Testis (tissue), 3 donors: ENCODE measurements around the gene CCDC181. TPM values are rescaled to one million over a fixed set of nuclear protein-coding genes. Genes with fewer than 3 reads are reported as not detected.

Source experiments
- DNase-seq: peaks from one replicate; pipeline ENCODE4 v3.0.0-alpha.2; 2019
- H3K27ac ChIP-seq, 2 donors: fragments of 200-600 bp; sonication (generic); one replicate each; pipeline ENCODE4 v1.5.1; 2019
- H3K27me3 ChIP-seq: fragments of 200-600 bp; sonication (generic); one replicate; pipeline ENCODE4 v1.5.1; 2019
- H3K36me3 ChIP-seq: fragments of 200-600 bp; sonication (generic); one replicate; pipeline ENCODE4 v1.5.1; 2017; ENCODE audit warnings: low read depth; ENCODE audit errors: missing control alignments
- H3K4me1 ChIP-seq: fragments of 200-600 bp; sonication (generic); one replicate; pipeline ENCODE4 v1.5.1; 2019
- H3K4me3 ChIP-seq, 2 donors: fragments of 200-600 bp; sonication (generic); one replicate each; pipeline ENCODE4 v1.5.1; 2017 to 2019
- H3K9me3 ChIP-seq: fragments of 200-600 bp; sonication (generic); one replicate; pipeline ENCODE4 v1.5.1; 2017
- CTCF ChIP-seq, 3 experiments: fragments of 450-650 bp in 2 of 3; fragments of 200-600 bp in 1 of 3; sonication (generic) in 1 of 3; IDR thresholded peaks; one replicate each; pipeline ENCODE4 v1.5.1; 2016 to 2019; ENCODE audit warnings: antibody characterized with exemption in 3 of 3, mild to moderate bottlenecking in 2 of 3, moderate library complexity in 1 of 3
- POLR2A ChIP-seq: fragments of 450-650 bp; IDR thresholded peaks from one replicate; pipeline ENCODE4 v1.6.1; 2017; ENCODE audit warnings: antibody characterized with exemption, mild to moderate bottlenecking, moderate library complexity
- WGBS, 2 donors: methylation state at CpG; one replicate each; pipeline ENCODE4 v1.1.5; 2018; 5-methylcytosine and 5-hydroxymethylcytosine counted together
- intact Hi-C: fragments of 100-400 bp; cut with DNase I; formaldehyde crosslinking; loops from one replicate; pipeline ENCODE4 v1.15.1; 2023; ENCODE audit warnings: low total_unique reads
- polyA plus RNA-seq: library from polyadenylated mRNA; stranded (reverse); fragments of 350-450 nt; fragmentation: Illumina TruSeq; extraction: RNeasy Lipid Tissue Mini Kit (QIAGEN cat#74804); gene quantifications from one replicate; pipeline ENCODE4 v1.2.3, GENCODE V29; 2014; ENCODE audit warnings: low read depth, low replicate concordance; ENCODE audit not compliant: insufficient read depth
- small RNA-seq, 2 donors: library from RNA; depleted of rRNA; stranded (forward); fragments of <200 nt; gene quantifications; one replicate each; pipeline ENCODE3, GENCODE V24; 2016
- total RNA-seq, 2 donors: library from RNA; depleted of rRNA; stranded (reverse); fragments of >200 nt; gene quantifications; one replicate each; pipeline ENCODE4 v1.2.3, GENCODE V29; 2016

CCDC181 gene
- total and polyA plus RNA-seq, 3 donors from 2014 or later = 14.2 to 27.1 (median 17.5) TPM

- TF ChIP-seq POLR2A = no peak
- peak; percentile 63 to 80 (median 71) for TF ChIP-seq CTCF (IDR thresholded peaks at IDR 0.05)
- no peaks in the 10 kb centered on the region for H3K27me3 ChIP-seq
- no peaks in the 10 kb centered on the region for H3K9me3 ChIP-seq
- no peak overlapping the region for H3K27ac ChIP-seq
- H3K4me1 ChIP-seq = no peaks in the 10 kb centered on the region
- DNase-seq = no peak
- H3K36me3 ChIP-seq = no peaks in the 10 kb centered on the region
- no peak overlapping the region for H3K4me3 ChIP-seq
- WGBS, 2 donors = 51 to 56% methylated on average over 5 of the region's 5 CpGs
- intact Hi-C loops = no loop called here
Observed at GRCh38 chr1:169348383-169349036, 78.8 kb downstream of the CCDC181 start.

GRCh38 chr1:169347688-169348382 lies 79.4 kb downstream of the CCDC181 start:
- H3K36me3 ChIP-seq = no peaks in the 10 kb centered on the region
- no peaks in the 10 kb centered on the region for H3K4me1 ChIP-seq
- no peak overlapping the region for H3K27ac ChIP-seq
- no peaks in the 10 kb centered on the region for H3K27me3 ChIP-seq
- no peak for TF ChIP-seq CTCF (IDR thresholded peaks at IDR 0.05)
- no peak for TF ChIP-seq POLR2A
- no peaks in the 10 kb centered on the region for H3K9me3 ChIP-seq
- DNase-seq = no peak
- intact Hi-C loops = no loop called here
- no peak overlapping the region for H3K4me3 ChIP-seq
- 84 to 88% methylated on average over 2 of the region's 2 CpGs for WGBS, 2 donors

GRCh38 chr1:169346036-169346589 lies 81.2 kb downstream of the CCDC181 start:
- 98% methylated on average over 3 of the region's 3 CpGs for WGBS, 2 donors
- no peaks in the 10 kb centered on the region for H3K9me3 ChIP-seq
- no peaks in the 10 kb centered on the region for H3K4me1 ChIP-seq
- H3K27ac ChIP-seq = no peak overlapping the region
- intact Hi-C loops = no loop called here
- no peaks in the 10 kb centered on the region for H3K27me3 ChIP-seq
- TF ChIP-seq CTCF (IDR thresholded peaks at IDR 0.05) (no peak), POLR2A (no peak)
- no peaks in the 10 kb centered on the region for H3K36me3 ChIP-seq
- DNase-seq = no peak
- H3K4me3 ChIP-seq = no peak overlapping the region

GRCh38 chr1:169345511-169345910 lies 81.8 kb downstream of the CCDC181 start:
- no peaks in the 10 kb centered on the region for H3K4me1 ChIP-seq
- no peaks in the 10 kb centered on the region for H3K27me3 ChIP-seq
- no peaks in the 10 kb centered on the region for H3K36me3 ChIP-seq
- DNase-seq = no peak
- intact Hi-C loops = no loop called here
- no peaks in the 10 kb centered on the region for H3K9me3 ChIP-seq
- no peak overlapping the region for H3K27ac ChIP-seq
- TF ChIP-seq CTCF (IDR thresholded peaks at IDR 0.05) (no peak), POLR2A (no peak)
- WGBS, 2 donors = 94 to 100% methylated on average over 1 of the region's 1 CpG
- no peak overlapping the region for H3K4me3 ChIP-seq

Small RNA genes within 50 kb of the gene (small RNA-seq; reads per million reads assigned to genes)
- gene AL021068.2 = 0 reads per million in 2 donors

Other genes with a start within 250 kb of the CCDC181 start
- 10 to 100 TPM; 21.4 to 29.0 TPM for gene NME7, start 59.7 kb downstream of the CCDC181 start, total RNA-seq
- 24.0 TPM for gene NME7, start 59.7 kb downstream of the CCDC181 start, polyA plus RNA-seq
- 10 to 100 TPM; 33.4 to 44.2 TPM for gene BLZF1, start 59.3 kb downstream of the CCDC181 start, total RNA-seq
- gene BLZF1, start 59.3 kb downstream of the CCDC181 start, polyA plus RNA-seq = 35.1 TPM
- gene SLC19A2, start 58.5 kb upstream of the CCDC181 start, total RNA-seq = 10 to 100 TPM; 22.5 to 26.5 TPM
- gene SLC19A2, start 58.5 kb upstream of the CCDC181 start, polyA plus RNA-seq = 14.6 TPM
- 1 to 10 TPM in 1 of 2 donors, under 1 TPM in 1; 0.63 to 2.0 TPM for gene F5, start 159.0 kb upstream of the CCDC181 start, total RNA-seq
- gene F5, start 159.0 kb upstream of the CCDC181 start, polyA plus RNA-seq = 5.2 TPM
- 1 to 10 TPM; 1.7 to 3.1 TPM for gene SELP, start 202.7 kb upstream of the CCDC181 start, total RNA-seq
- 6.4 TPM for gene SELP, start 202.7 kb upstream of the CCDC181 start, polyA plus RNA-seq